RWPE1 (cell line): Measurements from ENCODE around the gene SNED1.

Experiments used
- CTCF ChIA-PET: fragments of 350-600 bp; sonication (Branson Sonifier 250); formaldehyde crosslinking; extraction: SDS; loops from one replicate; lab custom pipeline; 2021; lab: Yijun Ruan, JAX
- POLR2A ChIA-PET: fragments of 400-600 bp; formaldehyde crosslinking; extraction: SDS; loops from one replicate; lab custom pipeline; 2020; ENCODE audit warnings: antibody characterized with exemption; ENCODE audit not compliant: low non-redundant PET; lab: Yijun Ruan, JAX
- DNase-seq: peaks from one replicate; pipeline ENCODE4 v3.0.0; 2012; ENCODE audit warnings: low spot score
- H3K27ac ChIP-seq: fragments of 450-650 bp; 2 replicates; pipeline ENCODE4 v1.5.1; 2017
- TF ChIP-seq, protein P1 (sequence below): fragments of 450-650 bp; conservative IDR thresholded peaks from 2 replicates; pipeline ENCODE4 v1.5.1; 2017; ENCODE audit warnings: low read depth, mild to moderate bottlenecking

SNED1 gene

DNA sequence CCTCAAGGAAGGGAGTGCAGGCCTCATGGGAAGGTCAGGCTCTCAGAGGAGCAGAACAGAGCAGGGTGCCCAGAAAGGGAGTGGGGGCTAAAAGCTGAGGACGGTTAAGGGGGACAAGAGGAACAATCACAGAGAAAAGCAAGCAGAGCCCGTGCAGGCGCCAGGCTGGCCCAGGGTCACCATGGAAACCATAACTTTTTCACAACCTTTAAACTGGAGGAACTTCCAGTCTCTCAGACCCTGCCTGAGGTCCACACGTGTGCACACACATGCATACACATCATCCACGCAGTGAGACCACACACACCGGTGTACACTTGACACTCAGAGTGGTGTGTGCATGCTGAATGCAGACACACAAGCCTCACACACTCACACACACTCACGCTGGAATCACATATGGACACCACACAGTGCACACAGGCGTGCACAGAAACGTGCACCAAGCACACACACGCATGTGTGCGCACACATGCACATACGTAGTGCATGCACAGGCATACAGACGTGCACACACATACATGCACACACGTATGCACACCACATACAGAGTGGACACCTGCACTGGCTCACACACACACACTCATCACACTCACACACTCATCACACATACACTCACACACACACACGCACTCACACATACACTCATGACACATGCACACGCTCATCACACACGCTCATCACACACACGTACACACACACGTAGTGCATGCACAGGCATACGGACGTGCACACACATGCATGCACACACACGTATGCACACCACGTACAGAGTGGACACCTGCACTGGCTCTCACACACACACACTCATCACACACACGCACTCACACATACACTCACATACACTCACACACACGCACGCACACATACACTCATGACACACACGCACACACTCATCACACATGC is 37.2 kb upstream of the SNED1 start:
- H3K27ac ChIP-seq = peak overlapping the region; percentile 71
- ChIA-PET CTCF (no interaction called here), POLR2A (no interaction called here)
- TF ChIP-seq, protein P1, sequence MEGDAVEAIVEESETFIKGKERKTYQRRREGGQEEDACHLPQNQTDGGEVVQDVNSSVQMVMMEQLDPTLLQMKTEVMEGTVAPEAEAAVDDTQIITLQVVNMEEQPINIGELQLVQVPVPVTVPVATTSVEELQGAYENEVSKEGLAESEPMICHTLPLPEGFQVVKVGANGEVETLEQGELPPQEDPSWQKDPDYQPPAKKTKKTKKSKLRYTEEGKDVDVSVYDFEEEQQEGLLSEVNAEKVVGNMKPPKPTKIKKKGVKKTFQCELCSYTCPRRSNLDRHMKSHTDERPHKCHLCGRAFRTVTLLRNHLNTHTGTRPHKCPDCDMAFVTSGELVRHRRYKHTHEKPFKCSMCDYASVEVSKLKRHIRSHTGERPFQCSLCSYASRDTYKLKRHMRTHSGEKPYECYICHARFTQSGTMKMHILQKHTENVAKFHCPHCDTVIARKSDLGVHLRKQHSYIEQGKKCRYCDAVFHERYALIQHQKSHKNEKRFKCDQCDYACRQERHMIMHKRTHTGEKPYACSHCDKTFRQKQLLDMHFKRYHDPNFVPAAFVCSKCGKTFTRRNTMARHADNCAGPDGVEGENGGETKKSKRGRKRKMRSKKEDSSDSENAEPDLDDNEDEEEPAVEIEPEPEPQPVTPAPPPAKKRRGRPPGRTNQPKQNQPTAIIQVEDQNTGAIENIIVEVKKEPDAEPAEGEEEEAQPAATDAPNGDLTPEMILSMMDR = no peak
- DNase-seq = no peak

DNA sequence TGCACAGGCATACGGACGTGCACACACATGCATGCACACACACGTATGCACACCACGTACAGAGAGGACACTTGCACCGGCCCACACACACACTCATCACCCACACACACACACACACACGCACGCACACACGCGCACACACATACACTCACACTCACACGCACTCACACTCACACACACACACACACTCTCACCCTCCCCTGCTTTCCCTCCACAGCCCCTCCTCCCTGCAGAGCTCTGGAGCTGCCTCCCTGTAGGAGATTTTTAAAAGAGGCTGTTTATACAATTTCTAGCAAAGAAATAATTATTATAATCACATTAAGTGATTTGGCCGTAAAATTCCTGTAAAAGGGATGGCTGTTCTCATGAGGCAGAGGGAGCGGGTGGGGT is 36.5 kb upstream of the SNED1 start:
- TF ChIP-seq, protein P1 = no peak
- ChIA-PET CTCF (no interaction called here), POLR2A (no interaction called here)
- DNase-seq = no peak
- peak overlapping the region; percentile 14; the same call in 1 of the 2 replicates for H3K27ac ChIP-seq

DNA sequence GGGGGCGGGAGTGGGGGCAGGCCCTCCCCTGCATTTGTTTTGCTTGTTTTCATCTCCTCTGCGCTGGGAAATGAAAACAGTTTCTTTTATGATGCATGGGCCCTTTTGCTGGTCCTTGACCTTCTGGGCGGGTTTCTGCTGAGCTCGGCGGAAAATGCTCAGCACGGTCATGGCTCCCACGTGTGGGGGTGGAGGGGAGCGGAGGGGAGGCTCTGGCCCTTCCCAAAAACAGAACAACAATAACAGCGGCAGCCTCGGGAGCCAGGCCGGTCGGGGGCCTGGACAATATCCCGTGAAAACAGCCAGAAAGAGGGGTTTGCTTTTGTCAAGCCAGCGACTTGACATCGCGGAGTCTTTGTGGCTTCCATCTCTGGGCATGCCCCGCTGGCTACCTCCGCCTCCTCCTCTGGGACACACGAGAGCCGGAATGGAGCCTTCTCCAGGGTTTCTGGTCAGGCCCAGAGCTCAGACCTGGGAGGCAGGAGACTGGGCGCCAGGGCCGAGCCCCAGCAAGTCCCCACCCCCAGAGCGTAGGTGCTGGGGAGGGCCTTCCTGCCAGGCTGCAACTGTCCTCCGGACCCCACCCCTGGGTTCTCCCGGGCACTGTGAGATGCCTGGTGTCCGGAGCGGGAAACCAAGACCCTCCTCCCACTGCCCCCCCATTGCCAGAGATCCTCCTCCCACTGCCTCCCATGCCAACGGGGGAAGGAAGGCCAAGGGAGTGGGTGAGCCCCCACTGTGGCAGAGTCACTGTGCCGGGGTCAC is 35.9 kb upstream of the SNED1 start:
- POLR2A ChIA-PET = no interaction called here
- H3K27ac ChIP-seq = peak overlapping the region; percentile 14; the same call in 1 of the 2 replicates
- CTCF ChIA-PET = no interaction called here
- TF ChIP-seq, protein P1 = no peak
- DNase-seq = no peak

DNA sequence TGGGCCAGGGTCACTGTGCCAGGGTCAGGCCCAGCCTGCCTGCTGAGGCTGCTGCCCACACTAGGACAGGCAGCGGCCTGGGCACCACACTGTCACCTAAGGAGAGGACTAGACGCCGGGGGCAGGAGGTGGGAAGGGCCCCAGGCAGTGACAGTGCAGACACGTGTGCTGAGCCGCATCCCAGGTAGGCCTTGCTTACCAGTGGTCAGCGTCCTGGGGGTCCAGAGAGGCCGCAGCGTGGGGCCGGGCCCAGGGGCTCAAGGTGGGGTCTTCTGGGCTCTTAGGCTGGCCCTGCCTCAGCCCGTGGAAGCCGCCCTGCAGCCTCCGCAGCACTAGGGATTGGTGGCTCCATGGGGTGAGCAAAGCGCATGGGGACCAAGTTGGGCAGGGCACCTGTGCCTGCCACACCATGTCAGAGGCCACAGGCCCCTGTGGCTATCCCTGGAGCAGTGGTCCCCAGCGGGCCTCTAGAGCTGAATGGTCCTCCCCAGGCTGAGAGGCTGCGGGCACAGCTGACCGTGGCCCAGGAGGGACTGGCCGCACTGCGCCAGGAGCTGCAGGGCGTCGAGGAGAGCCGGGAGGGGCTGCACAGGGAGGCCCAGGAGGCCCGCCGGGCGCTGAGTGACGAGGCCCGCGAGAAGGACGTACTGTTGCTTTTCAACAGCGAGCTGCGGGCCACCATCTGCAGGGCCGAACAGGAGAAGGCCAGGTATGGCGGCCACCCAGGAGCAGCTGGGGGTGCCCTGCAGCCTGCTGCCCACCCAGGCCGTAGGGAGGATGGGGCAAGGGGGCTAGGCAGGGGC is 35.2 kb upstream of the SNED1 start:
- POLR2A ChIA-PET = no interaction called here
- no peak for DNase-seq
- CTCF ChIA-PET = interaction anchor here (0.6 kb wide), 1 partner anchor 251 kb away, joined by 3 read pairs; no protein-coding TSS in a partner anchor
- H3K27ac ChIP-seq = no peak overlapping the region
- TF ChIP-seq, protein P1 = no peak

DNA sequence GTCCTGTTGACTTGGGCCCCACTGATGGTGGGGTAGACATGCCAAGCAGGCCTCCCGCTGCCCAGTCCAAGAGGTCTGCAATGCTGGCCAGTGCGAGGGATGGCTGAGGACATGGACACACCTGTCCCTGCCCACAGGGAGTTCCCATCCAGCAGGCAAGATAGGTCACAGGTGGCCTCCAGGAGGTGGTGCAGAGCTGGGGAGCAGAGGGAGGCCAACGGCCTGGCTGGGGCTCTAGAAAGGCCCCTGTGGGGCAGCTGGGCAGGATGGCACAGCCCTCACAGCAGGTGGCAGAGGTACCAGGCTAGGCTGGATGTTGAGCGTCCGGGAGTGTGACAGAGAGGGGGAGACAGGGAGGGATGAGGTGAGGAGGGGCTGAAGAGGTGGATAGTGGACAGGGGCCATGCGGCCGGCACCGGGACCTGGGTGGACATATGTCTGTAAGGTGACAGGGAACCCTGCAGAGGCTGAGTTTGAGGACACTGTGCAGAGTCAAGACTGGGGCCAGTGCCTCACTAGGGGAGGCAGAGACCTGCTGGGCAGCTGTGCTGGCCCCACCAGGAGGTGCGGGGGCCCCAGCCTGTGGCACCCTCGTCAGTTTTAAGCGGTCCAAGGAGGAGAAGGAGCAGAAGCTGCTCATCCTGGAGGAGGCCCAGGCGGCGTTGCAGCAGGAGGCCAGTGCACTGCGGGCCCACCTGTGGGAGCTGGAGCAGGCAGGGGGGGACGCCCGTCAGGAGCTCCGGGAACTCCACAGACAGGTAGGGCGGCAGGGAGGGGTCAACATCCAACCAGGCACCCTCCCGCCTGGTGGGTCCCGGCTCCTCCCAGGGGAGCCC is 34.3 kb upstream of the SNED1 start:
- CTCF ChIA-PET = interaction anchor here (0.6 to 0.7 kb wide), 2 partner anchors 250 to 392 kb away, joined by 3 read pairs; partner anchors contain the start of gene FARP2
- POLR2A ChIA-PET = no interaction called here
- TF ChIP-seq, protein P1 = no peak
- no peak overlapping the region for H3K27ac ChIP-seq
- no peak for DNase-seq
